Activated CD4-positive, alpha-beta T cell treated with anti-CD3 and anti-CD28 coated beads, Interleukin-2, amount 50 U/mL, for 48 hours (primary cell): Measurements from ENCODE around the gene SPAG6.
"Not testable (repeated sequence)": the region's sequence is repeated elsewhere in the genome, so short reads cannot be mapped to it uniquely, and the experiment has no call there.

Source experiments
- DNase-seq, 2 experiments: peaks; one replicate each; pipeline ENCODE4 v3.0.0-alpha.2; 2020

The SPAG6 gene

DNA sequence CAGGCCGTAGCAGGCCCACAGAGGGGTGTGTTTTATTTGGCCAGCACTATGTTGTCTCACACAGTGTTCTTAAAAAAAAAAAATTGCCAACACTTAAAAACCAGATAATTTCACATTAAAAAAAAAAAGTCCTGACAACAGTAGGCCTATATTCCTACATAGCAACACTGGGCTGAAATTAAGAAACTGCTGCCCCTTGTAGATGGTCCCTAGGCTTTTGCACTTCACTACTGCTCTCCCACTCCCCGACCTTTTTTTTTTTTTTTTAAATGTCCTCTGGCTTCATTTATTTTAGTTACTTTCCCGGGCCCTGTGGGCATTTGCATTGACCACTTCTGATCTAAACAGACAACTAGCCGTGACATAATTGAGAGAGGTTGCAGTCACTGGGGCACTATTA, 36.0 kb downstream of the SPAG6 start:
- no peak for DNase-seq

DNA sequence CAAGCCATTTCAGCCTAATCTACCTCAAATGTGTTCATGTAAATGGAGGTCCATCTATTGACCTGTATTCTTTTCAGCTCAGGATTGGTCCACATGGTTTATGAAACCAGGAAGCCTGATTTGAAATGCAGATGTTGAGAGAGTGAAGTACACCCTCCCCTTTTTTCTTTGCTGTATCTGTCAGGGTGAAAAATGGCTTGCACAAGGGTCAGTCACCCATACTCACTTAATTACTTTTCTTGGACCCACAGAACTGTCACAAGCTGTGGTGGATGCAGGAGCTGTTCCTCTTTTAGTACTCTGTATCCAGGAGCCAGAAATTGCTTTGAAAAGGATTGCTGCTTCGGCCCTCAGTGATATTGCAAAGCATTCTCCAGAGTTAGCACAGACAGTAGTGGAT, 41.2 kb downstream of the SPAG6 start:
- DNase-seq, result no peak

DNA sequence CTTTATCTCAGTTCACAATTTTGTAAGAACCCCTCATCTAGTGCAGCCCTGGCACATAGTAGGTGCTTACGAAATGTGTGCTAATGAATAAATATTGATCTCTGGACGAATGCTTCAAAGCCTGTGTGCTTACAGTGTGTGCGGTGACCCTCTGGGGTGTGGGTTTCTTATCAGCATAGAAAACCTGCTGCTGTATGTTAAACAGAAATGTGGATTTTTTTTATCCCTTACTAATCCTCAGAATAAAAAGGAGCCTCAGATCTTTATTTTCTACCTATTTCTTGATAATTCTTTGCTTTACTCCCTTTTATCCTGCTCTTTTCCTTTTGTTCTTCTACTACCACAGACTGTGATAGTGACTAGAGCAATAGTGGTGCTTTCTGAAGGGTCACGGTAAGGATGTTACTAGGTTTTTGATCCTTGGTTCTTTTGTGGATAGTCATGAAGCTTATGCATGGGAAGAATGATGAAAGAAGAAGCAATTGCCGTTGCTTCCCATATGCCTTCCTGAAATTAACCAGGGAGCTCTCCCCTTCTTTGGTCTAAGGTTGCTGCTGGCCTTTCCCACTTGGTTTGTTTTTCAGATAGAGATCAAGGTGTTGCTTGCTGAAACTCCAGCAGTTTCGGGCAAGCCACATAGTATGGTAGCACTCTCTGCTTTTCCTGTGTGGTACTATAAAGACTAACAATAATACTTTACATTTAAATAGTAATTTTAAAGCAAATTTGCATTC, 44.7 kb downstream of the SPAG6 start:
- DNase-seq, result no peak

DNA sequence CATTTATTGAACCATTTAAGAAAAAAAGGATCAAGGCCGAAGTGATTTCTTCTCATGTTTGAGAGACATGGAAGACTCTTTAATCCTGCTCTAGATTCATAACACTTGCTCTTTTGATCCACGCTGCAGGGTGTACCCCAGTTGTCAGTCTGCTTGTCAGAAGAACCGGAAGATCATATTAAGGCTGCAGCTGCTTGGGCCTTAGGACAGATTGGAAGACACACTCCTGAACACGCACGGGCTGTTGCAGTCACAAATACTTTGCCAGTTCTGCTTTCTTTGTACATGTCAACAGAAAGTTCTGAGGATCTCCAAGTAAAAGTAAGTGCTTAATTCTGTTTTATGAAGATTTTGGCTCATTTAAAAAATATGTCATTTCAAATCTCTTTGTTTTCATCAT, 46.3 kb downstream of the SPAG6 start:
- no peak for DNase-seq

DNA sequence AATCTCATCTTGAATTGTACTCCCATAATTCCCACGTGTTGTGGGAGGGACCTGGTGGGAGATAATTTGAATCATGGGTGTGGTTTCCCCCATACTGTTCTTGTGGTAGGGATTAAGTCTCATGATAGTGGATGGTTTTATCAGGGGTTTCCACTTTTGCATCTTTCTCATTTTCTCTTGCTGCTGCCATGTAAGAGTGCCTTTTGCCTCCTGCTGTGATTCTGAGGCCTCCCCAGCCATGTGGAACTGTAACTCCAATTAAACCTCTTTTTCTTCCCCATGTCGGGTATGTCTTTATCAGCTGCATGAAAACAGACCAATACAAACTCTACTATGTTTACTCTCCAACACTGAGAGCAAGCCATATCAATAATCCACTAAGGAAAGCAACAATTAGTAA, 50.9 kb downstream of the SPAG6 start:
- not testable (repeated sequence) for DNase-seq

DNA sequence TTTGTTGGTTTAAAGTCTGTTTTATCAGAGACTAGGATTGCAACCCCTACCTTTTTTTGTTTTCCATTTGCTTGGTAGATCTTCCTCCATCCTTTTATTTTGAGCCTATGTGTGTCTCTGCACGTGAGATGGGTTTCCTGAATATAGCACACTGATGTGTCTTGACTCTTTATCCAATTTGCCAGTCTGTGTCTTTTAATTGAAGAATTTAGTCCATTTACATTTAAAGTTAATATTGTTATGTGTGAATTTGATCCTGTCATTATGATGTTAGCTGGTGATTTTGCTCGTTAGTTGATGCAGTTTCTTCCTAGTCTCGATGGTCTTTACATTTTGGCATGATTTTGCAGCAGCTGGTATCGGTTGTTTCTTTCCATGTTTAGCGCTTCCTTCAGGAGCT, 61.6 kb downstream of the SPAG6 start:
- not testable (repeated sequence) for DNase-seq

DNA sequence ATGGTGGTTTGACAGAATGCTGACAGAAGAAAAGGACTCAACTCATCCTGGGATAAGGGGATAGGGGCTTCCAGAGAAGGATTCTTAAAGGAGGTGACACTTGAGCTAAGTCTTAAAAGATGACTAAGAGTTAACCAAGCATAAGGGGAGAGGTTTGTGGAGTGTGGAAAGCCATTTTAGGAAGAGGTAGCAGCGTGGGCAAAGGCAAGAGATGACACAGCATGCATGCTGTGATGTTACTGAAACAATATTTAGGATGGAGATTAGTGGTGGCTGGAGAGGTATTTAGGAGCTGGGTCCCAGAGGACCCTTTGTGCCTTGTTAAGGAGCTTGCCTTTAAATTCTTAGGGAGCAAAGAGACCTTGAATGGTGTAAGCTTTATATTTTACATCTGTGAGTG, 65.1 kb downstream of the SPAG6 start:
- no peak for DNase-seq

DNA sequence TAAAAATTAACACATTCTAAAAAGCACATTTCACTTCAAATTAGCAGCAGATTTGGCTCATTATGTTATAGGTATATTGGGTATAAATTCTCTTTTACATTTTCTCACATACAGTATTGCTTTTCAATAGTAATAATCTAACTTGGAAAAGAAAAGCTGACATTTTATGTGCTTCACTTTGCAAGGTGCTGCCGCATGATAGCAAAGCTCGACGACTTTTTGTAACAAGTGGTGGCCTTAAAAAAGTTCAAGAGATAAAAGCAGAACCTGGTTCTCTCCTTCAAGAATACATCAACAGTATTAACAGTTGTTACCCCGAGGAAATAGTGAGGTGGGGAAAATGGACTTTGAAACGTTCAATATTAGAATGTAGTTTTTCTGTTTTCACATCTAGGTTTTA, 65.5 kb downstream of the SPAG6 start:
- DNase-seq, result no peak

DNA sequence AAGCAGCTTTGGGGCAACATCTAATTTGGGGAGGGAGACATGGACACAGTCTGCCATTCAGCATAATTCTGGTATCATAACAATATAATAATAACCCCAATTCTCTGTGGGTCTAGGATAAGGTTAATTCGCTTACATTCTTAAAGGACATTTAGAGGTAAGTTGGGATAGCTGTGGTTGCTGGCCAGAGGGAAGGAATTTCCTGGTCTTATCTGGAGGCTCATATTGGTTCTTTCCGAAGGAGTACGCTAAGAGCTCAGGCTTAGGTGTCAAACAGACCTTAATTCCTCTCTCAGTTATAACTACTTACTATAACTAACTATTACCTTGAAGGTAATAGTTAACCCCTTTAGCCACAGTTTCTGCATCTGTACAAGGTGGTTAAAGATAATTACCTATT, 68.8 kb downstream of the SPAG6 start:
- no peak for DNase-seq

DNA sequence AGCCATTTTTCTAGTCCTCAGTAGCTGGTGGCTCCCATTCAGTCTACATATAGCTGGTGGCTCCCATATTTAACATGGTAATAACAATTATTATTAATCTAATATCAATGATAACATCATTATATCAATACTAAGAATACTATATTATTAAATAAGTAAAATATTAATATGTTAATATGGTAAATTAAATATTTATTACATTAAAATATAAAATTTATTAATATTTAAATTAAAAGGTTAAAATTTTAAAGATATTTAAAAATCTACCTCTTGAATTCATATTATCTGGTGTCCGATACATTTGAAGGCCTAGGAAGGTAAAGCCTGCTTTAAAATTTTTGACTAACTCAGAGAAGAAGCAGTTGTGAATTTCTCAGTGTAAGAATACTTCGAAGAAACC, 69.8 kb downstream of the SPAG6 start:
- DNase-seq, result no peak

DNA sequence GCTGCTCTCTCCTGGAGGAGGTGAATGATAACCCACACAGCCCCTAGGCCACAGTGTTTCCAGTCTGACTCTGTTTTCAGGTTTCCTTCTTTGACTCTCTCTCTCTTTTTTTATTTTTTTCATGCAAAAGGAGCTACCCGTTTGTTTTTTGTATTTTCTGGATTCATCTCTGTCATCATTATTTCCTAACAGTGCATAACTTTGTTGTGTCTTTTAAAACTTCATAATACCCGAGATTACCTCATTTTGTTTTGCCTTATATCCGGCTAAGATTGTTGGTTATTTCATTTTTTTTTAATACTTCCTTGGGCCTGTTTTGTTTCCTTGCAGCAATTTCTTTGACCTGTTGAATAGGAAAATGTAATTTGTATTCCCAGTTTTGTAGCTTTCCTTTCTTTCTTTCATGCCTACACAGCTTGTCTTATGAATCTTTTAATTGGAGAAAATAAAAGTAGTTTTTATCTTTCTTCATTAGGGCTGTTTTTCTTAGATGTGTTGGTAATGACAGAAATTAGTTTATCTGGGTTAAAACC, 72.5 kb downstream of the SPAG6 start:
- no peak for DNase-seq

DNA sequence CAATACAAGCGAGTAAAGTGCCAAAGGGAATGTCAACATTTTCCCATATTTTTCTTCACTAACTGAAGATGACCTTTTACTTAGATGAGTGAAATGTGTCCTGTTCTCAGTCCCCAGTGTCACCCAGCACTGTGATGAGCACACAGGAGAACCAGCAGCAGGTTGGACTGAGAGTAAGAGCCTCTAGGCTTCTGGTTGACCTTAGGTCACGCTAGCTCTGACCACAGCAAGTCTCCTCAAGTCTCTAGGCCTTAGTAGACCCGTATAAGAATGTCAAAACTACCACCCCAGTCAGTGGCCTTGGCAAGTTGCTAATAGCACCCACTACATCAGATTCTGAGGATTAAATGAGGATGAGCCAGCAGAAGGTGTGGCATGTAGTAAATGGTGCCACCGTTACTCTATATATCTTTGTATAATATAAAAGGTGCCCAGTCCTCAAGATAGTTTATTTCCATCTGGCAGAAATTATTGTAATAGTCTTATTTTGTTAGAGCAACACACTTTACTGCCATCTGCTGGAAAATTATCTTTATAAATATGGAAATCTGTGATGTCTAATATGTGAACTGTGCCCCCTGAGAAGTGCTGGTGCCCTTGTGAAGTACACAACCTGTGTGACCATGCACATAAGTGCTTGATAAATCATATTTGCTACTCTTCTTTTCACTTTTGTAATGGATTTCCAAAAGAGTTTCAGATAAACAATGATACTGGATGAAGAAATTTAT, 75.7 kb downstream of the SPAG6 start:
- no peak for DNase-seq

DNA sequence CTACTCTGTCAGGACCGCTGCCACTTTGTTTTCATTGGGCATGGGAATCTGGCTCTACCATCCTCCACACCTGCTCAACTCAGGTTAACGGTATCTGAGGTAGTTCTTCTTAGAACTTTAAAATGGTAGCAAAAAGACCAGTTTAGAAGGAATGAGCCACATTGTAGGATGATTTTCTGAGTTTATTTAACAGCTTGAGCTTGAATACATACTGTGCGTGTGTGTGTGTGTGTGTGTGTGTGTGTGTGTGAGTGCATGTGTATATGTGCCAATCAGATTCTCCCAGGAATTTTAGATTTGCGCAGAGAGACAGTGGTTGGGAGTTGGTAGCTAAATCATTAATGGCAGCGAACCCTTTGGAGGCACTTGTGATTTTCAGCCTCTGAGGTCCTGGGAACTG, 81.4 kb downstream of the SPAG6 start:
- DNase-seq, result no peak

DNA sequence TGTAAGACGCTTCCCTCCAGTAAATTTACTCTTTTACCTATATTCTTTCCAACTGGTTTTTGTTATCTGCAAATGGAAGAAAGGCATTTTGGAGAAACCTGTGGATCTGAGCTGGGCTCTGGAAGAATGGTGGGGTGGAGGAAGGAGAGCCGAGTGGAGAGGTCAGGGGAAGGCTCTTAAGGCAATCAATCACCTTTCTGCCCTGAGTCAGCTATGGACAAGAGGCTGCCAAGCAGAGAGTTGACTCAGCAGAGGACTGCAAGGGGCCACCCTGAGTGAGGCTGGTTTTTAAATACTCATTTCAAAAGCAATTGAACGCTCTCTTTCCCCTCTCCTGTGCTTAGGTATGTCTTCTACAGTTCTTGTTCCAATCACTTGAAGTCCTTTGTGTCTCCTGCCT, 81.8 kb downstream of the SPAG6 start:
- DNase-seq, result no peak

DNA sequence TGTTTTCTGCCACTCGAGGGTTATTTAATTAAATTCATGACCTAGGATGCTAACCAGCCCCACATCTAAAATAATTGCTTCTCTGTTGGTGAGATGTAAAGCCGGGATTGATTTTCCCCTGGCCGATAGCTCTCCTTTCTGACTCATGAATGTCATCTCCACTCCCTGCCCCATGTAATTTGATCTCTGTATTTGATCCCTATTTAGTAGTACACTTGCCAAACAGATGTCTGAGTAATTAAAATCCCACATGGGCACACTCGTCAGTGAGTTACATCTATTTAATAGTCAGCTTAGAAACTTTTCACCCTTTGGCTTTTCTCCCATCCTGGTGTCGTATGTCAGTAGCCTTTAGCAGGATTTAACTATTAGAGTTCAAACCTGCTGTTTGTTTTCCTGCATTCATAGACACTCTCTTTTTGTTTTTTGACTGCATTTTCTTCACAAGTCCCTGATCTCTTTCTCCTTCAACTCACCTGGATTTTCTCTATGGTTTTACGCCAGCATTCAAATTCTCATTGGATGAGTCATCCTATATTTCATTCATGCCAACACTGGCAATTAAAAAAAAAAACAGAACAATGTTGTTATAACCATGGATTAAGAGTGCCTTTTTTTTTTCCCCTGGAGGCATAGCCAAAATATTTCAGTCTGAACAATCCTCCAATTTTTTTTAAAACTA, 82.7 kb downstream of the SPAG6 start:
- DNase-seq, result no peak

DNA sequence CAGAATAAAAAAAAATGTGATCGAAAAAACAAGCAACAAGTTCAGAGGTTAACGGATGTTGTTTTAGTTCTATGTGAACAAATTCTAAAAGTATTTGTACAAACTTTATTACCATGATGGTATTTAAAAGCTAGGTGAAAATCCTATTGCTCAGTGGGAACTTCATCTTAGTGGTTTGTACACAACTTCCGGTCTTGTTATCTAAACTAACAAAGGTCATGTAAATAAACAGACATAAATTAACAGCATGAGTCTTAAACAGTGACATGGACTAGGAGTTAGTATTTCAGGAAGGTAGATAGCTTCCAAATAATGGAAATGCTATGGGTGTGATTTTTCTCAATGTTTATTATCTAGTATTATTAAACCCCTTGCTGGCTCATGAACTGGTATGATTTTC, 83.8 kb downstream of the SPAG6 start:
- DNase-seq, result no peak

DNA sequence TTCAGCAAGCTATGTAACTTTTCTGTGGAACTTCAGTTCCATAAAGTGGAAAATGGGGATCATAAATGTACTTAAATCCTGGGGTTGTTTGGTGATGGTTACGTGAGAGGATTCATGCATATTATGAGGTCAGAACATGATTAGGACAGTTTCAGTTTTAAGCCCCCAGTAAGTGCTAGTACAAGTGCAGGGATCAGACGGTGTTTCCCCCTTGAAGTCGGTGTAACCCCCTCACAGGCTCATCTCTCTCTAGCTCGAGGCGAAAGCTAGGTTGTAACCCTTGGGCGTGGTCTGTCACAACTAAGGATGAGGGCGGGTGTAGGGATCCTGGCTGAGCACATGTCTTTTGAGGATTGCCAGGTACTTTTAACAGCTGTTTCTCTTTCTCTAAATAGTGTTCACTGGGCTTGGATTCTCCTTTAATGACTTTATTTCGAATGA, 84.7 kb downstream of the SPAG6 start:
- no peak for DNase-seq

DNA sequence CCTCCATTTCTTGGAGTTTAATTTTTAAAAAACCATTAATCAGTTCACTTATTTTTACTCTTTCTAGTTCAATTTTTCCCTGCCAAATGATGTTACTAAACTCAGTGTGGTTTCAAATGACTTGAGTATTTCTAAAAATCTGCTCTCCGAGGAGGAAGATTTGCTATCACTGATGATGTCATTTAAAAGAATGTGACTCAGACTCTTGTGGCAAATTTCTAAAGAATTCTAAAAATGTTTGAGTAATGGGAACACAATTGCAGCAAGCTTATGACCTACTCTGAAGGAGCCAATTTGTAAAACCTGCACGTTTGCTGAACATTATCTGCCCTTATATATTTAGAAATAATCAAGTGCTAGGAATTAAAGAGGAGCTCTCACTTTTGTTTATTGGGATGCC, 88.6 kb downstream of the SPAG6 start:
- DNase-seq, result no peak

DNA sequence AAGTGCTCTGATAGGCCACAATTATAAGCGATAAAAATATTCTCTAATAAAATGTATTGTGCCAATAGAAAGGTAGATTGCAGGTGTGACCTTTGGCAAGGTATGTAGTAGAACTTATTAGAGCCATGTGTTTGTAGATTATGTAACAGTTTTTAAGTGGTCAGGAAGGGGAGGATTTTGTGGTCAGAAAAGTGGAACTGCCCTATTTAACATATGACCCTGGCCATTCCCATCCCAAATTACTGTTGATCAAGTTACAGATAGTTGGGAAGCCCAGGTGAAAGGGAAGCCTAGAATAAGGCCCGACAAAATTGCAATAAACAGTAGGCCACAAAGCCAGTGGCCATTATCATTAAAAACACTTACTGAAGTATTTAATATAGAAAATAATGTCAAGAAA, 89.2 kb downstream of the SPAG6 start:
- DNase-seq, result no peak

DNA sequence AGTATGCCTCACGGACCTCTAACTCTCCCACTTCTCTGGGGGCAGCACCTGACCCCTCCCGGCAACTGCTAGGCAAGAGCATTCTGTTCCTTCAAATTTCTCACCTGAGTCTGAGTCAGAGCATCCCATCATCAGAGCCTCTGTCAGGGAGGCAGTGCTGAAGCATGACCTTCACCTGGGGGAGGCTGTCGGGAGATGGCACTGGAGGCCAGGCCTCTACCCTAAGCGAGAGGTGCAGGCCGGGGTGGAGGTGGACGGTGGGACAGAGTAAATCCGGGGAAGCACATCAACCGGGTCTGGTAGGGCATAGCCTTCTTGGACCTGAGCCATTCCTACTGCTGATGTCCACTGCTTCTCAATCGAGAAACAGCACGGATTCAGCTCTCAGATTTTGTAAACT, 90.4 kb downstream of the SPAG6 start:
- DNase-seq, result no peak

DNA sequence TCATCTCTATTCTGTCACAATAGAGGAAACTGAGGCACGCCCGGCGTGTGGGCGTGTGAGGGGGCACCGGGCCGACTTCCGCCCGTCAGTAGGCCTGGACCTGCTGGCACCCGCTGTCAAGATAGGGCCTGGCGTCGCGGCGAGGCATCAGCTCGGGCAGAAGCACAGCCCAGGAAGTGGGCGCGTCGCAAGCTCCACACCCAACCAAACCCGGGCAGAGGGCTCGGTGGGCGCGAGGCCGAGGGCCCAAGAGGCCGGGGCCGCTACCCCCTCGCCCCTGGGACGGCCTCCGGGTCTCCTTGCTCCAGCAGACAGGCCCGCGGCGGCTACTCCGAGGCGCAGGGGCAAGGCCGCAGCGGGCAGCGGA, 91.2 kb downstream of the SPAG6 start:
- no peak for DNase-seq

DNA sequence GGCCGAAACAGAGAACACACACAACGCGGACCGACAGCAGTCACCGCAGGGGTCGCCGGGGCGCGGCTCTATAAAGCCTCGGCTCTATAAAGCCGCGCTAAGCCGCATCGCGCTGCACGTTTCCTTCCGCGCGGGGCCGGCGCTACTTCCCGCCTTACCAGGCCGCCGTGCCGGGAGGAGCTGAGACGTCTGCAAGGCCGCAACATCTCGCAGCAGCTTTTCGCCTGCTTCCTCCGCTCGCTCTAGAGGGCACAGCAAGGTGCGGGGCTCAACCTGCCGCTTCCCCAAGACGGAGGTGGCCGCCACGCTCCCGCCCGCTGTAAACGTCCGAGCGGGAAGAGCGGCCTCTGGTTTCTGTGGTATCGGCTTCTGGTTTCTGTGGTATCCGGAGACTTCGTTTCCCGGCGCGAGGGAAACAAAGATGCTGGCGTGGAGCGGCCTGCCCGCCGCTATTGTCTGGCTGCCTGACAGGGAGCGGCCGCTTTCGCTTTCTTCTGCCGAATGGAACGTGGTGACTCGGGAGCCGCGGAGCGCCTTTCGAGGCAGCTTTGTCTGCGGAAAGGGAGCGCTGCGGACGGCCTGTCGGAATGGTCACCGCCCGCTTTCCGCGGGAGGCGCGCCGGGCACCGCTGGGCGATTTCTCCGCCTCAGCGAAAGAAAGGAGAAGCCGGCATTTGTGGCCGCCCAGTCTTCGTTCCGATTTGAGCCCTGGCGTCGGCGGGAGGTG, 91.8 kb downstream of the SPAG6 start:
- DNase-seq, result peak; percentile 80 to 85
